Gastroesophageal sphincter (tissue), 4 donors: ENCODE measurements around the gene PCAT6. TPM values are rescaled to one million over a fixed set of nuclear protein-coding genes. Genes with fewer than 3 reads are reported as not detected.

Experiments
- ATAC-seq: fragments of 150-250 bp; one replicate; pipeline ENCODE4 v1.9.1; 2016; ENCODE audit warnings: mild to moderate bottlenecking, moderate library complexity
- H3K27ac ChIP-seq, 4 donors: fragments of 200-600 bp; sonication (generic) in 3 of 4; 1 replicate in 3 of 4; 2 replicates in 1 of 4; pipeline ENCODE4 v1.5.1; 2016 to 2019
- H3K27me3 ChIP-seq: fragments of 200-600 bp; sonication (generic); one replicate; pipeline ENCODE4 v1.5.1; 2019
- H3K36me3 ChIP-seq, 2 donors: fragments of 200-600 bp; sonication (generic); one replicate each; pipeline ENCODE4 v1.5.1; 2019; ENCODE audit warnings: control low read depth in 1 of 2
- H3K4me1 ChIP-seq, 3 donors: fragments of 200-600 bp; sonication (generic); 1 replicate in 2 of 3; 2 replicates in 1 of 3; pipeline ENCODE4 v1.5.1; 2016 to 2019; ENCODE audit warnings: control low read depth in 2 of 3
- H3K4me3 ChIP-seq, 2 donors: fragments of 200-600 bp; sonication (generic); one replicate each; pipeline ENCODE4 v1.5.1; 2019; ENCODE audit warnings: mild to moderate bottlenecking in 1 of 2, moderate library complexity in 1 of 2
- H3K9me3 ChIP-seq, 3 donors: fragments of 200-600 bp; sonication (generic); one replicate each; pipeline ENCODE4 v1.5.1; 2017 to 2019; ENCODE audit warnings: control low read depth in 2 of 3
- CTCF ChIP-seq, 4 experiments: fragments of 200-600 bp in 2 of 4; fragments of 450-650 bp in 2 of 4; sonication (generic) in 1 of 4; IDR thresholded peaks; one replicate each; pipeline ENCODE4 v1.5.1; 2017 to 2019; ENCODE audit warnings: antibody characterized with exemption in 4 of 4, mild to moderate bottlenecking in 2 of 4, moderate library complexity in 2 of 4
- EP300 ChIP-seq: sonication (generic); formaldehyde crosslinking; IDR thresholded peaks from one replicate; pipeline ENCODE4 v1.6.1; 2017; ENCODE audit warnings: antibody characterized with exemption, mild to moderate bottlenecking
- POLR2A ChIP-seq, 2 donors: fragments of 450-650 bp; IDR thresholded peaks; one replicate each; pipeline ENCODE4 v1.6.1; 2017; ENCODE audit warnings: antibody characterized with exemption in 2 of 2, mild to moderate bottlenecking in 2 of 2, moderate library complexity in 1 of 2
- POLR2AphosphoS5 ChIP-seq: sonication (generic); formaldehyde crosslinking; IDR thresholded peaks from one replicate; pipeline ENCODE4 v1.6.1; 2017; ENCODE audit warnings: antibody characterized with exemption
- WGBS, 2 donors: methylation state at CpG; one replicate each; pipeline ENCODE4 v1.1.5; 2018; ENCODE audit warnings: low coverage in 1 of 2; 5-methylcytosine and 5-hydroxymethylcytosine counted together
- total RNA-seq, 4 donors: library from RNA; depleted of rRNA; stranded (reverse); fragments of >200 nt; gene quantifications; one replicate each; pipeline ENCODE4 v1.1.0, GENCODE V29; 2016

Gene PCAT6
- total RNA-seq, 4 donors from 2014 or later: not detected

- Histone ChIP-seq H3K27me3 (no peaks in the 10 kb centered on the region), H3K9me3 (no peaks in the 10 kb centered on the region), H3K27ac (no peak overlapping the region), H3K4me1 (peaks cover 0 to 30% (median 0%) of the 10 kb centered on the region in 3 donors), H3K4me3 (no peak overlapping the region), H3K36me3 (peaks cover 0 to 4% of the 10 kb centered on the region in 2 donors)
- WGBS, 2 donors: 100% methylated on average over 2 of the region's 7 CpGs; no CpG with 5 or more reads in 1 of the 2 donors
- no peak for ATAC-seq
- no peak for TF ChIP-seq EP300
- no peak for TF ChIP-seq POLR2A (IDR thresholded peaks at IDR 0.05)
- no peak for TF ChIP-seq CTCF (IDR thresholded peaks at IDR 0.05)
- TF ChIP-seq POLR2AphosphoS5: no peak
Measured at GRCh38 chr1:202796670-202797069, 14.1 kb upstream of the PCAT6 start.

GRCh38 chr1:202798260-202798659 is 12.5 kb upstream of the PCAT6 start:
- Histone ChIP-seq H3K4me3 (no peak overlapping the region), H3K4me1 (peaks cover 0 to 41% (median 0%) of the 10 kb centered on the region in 3 donors), H3K27ac (no peak overlapping the region), H3K27me3 (no peaks in the 10 kb centered on the region), H3K36me3 (peaks cover 0 to 4% of the 10 kb centered on the region in 2 donors), H3K9me3 (no peaks in the 10 kb centered on the region)
- 85 to 100% methylated on average over 1 to 3 of the region's 4 CpGs for WGBS, 2 donors
- no peak for TF ChIP-seq CTCF (IDR thresholded peaks at IDR 0.05)
- no peak for TF ChIP-seq POLR2A (IDR thresholded peaks at IDR 0.05)
- TF ChIP-seq EP300: no peak
- TF ChIP-seq POLR2AphosphoS5: no peak
- ATAC-seq: no peak

GRCh38 chr1:202798792-202799331 is 11.9 kb upstream of the PCAT6 start:
- no peaks in the 10 kb centered on the region for H3K9me3 ChIP-seq
- no peaks in the 10 kb centered on the region for H3K27me3 ChIP-seq
- no peak for ATAC-seq
- peaks cover 0 to 47% (median 3%) of the 10 kb centered on the region in 3 donors for H3K4me1 ChIP-seq
- WGBS, 2 donors: 54 to 81% methylated on average over 5 to 6 of the region's 6 CpGs
- no peak overlapping the region for H3K4me3 ChIP-seq
- peaks cover 0 to 4% of the 10 kb centered on the region in 2 donors for H3K36me3 ChIP-seq
- no peak for TF ChIP-seq CTCF (IDR thresholded peaks at IDR 0.05)
- TF ChIP-seq EP300: no peak
- TF ChIP-seq POLR2A (IDR thresholded peaks at IDR 0.05): no peak
- no peak for TF ChIP-seq POLR2AphosphoS5
- H3K27ac ChIP-seq: no peak overlapping the region

GRCh38 chr1:202800742-202801141 is 10.0 kb upstream of the PCAT6 start:
- Histone ChIP-seq H3K36me3 (peaks cover 0 to 4% of the 10 kb centered on the region in 2 donors), H3K9me3 (no peaks in the 10 kb centered on the region), H3K4me3 (no peak overlapping the region), H3K4me1 (peaks cover 0 to 59% (median 3%) of the 10 kb centered on the region in 3 donors), H3K27ac (no peak overlapping the region), H3K27me3 (no peaks in the 10 kb centered on the region)
- TF ChIP-seq POLR2A (IDR thresholded peaks at IDR 0.05): no peak
- TF ChIP-seq POLR2AphosphoS5: no peak
- TF ChIP-seq CTCF (IDR thresholded peaks at IDR 0.05): no peak
- no peak for TF ChIP-seq EP300
- ATAC-seq: no peak
- 62% methylated on average over 1 of the region's 1 CpG; no CpG with 5 or more reads in 1 of the 2 donors for WGBS, 2 donors

GRCh38 chr1:202801175-202801574 is 9.6 kb upstream of the PCAT6 start:
- Histone ChIP-seq H3K4me3 (no peak overlapping the region), H3K4me1 (peaks cover 0 to 59% (median 4%) of the 10 kb centered on the region in 3 donors), H3K36me3 (peaks cover 0 to 4% of the 10 kb centered on the region in 2 donors), H3K27me3 (no peaks in the 10 kb centered on the region), H3K9me3 (no peaks in the 10 kb centered on the region), H3K27ac (no peak overlapping the region)
- TF ChIP-seq CTCF (IDR thresholded peaks at IDR 0.05): no peak
- no peak for TF ChIP-seq POLR2AphosphoS5
- TF ChIP-seq EP300: no peak
- no peak for TF ChIP-seq POLR2A (IDR thresholded peaks at IDR 0.05)
- ATAC-seq: no peak
- 87% methylated on average over 2 of the region's 2 CpGs; no CpG with 5 or more reads in 1 of the 2 donors for WGBS, 2 donors
